ENCODE results near the gene EVI5.
"Not testable (repeated sequence)": the region's sequence is repeated elsewhere in the genome, so short reads cannot be mapped to it uniquely, and the experiment has no call there.

The EVI5 gene

GRCh38 chr1:92721886-92722285 is 63.0 kb downstream of the EVI5 start:
- TF ChIP-seq, protein P1, sequence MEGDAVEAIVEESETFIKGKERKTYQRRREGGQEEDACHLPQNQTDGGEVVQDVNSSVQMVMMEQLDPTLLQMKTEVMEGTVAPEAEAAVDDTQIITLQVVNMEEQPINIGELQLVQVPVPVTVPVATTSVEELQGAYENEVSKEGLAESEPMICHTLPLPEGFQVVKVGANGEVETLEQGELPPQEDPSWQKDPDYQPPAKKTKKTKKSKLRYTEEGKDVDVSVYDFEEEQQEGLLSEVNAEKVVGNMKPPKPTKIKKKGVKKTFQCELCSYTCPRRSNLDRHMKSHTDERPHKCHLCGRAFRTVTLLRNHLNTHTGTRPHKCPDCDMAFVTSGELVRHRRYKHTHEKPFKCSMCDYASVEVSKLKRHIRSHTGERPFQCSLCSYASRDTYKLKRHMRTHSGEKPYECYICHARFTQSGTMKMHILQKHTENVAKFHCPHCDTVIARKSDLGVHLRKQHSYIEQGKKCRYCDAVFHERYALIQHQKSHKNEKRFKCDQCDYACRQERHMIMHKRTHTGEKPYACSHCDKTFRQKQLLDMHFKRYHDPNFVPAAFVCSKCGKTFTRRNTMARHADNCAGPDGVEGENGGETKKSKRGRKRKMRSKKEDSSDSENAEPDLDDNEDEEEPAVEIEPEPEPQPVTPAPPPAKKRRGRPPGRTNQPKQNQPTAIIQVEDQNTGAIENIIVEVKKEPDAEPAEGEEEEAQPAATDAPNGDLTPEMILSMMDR (IDR thresholded peaks at IDR 0.05; ENCODE audit: borderline replicate concordance, control extremely low read depth, extremely low read depth, insufficient read depth, missing control alignments) = no peak
- in situ Hi-C loops (cut with MboI; ENCODE audit: low sequenced_read_pairs, unreplicated experiment) = no loop called here

DNA sequence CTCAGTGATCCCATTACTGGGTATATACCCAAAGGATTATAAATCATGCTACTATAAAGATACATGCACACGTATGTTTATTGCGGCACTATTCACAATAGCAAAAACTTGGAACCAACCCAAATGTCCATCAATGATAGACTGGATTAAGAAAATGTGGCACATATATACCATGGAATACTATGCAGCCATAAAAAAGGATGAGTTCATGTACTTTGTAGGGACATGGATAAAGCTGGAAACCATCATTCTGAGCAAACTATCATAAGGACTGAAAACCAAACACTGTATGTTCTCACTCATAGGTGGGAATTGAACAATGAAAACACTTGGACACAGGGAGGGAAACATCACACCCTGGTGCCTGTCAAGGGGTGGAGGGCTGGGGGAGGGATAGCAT is 63.8 kb downstream of the EVI5 start:
- DNase-seq (ENCODE audit: low spot score); in situ Hi-C loops (cut with MboI; ENCODE audit: low sequenced_read_pairs, unreplicated experiment): not testable (repeated sequence)

More at GRCh38 chr1:92721886-92722285, 63.0 kb downstream of the EVI5 start:
- no peak for DNase-seq (ENCODE audit: low spot score)

DNA sequence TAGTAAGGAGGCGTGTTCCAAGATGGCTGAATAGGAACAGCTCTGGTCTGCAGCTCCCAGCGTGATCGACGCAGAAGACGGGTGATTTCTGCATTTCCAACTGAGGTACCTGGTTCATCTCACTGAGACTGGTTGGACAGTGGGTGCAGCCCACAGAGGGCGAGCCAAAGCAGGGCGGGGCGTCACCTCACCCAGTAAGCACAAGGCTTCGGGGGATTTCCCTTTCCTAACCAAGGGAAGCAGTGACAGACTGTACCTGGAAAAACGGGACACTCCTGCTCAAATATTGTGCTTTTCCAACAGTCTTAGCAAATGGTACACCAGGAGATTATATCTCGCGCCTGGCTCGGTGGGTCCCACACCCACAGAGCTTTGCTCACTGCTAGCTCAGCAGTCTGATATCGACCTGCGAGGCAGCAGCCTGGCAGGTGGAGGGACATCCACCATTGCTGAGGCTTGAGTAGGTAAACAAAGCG is 69.4 kb downstream of the EVI5 start:
- in situ Hi-C loops (cut with MboI; ENCODE audit: low sequenced_read_pairs, unreplicated experiment); DNase-seq (ENCODE audit: low spot score): not testable (repeated sequence)

- DNase-seq (ENCODE audit: low spot score) = no peak
- in situ Hi-C loops (cut with MboI; ENCODE audit: low sequenced_read_pairs, unreplicated experiment) = no loop called here
These were observed 71.0 kb downstream of the EVI5 start for GRCh38 chr1:92713939-92714338.

DNA sequence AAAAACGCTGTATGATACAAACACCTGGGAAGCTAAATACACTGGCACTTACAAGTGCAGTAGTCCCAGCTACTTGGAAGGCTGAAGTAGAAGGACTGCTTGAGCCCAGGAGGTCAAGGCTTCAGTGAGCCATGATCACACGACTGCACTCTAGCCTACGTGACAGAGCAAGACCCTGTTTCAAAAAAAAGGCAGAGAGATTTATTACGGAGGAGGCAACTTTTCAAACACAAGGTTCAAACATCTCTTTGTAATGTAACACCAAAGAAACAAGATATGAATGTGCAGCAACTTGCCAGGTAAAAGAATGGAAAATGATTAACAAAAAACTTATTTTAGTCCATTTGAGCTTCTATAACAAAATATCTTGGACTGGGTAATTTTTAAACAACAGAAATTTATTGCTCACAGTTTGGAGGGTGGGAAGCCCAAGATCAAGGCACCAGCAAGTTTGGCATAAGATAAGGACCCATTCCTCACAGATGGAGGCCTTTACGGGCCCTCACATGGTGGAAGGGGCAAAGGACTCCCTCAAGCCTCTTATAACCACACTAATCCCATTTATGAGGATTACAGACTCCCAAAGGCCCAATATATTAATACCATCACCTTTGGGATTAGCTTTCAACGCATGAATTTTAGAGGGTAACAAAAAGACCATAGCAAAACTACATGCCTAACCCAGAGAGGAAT is 73.3 kb downstream of the EVI5 start:
- in situ Hi-C loops (cut with MboI; ENCODE audit: low sequenced_read_pairs, unreplicated experiment) = no loop called here
- no peak for DNase-seq (ENCODE audit: low spot score)
- TF ChIP-seq, protein P1 (IDR thresholded peaks at IDR 0.05; ENCODE audit: borderline replicate concordance, control extremely low read depth, extremely low read depth, insufficient read depth, missing control alignments) = no peak

More at GRCh38 chr1:92713939-92714338, 71.0 kb downstream of the EVI5 start:
- TF ChIP-seq, protein P1 (IDR thresholded peaks at IDR 0.05; ENCODE audit: borderline replicate concordance, control extremely low read depth, extremely low read depth, insufficient read depth, missing control alignments) = no peak

DNA sequence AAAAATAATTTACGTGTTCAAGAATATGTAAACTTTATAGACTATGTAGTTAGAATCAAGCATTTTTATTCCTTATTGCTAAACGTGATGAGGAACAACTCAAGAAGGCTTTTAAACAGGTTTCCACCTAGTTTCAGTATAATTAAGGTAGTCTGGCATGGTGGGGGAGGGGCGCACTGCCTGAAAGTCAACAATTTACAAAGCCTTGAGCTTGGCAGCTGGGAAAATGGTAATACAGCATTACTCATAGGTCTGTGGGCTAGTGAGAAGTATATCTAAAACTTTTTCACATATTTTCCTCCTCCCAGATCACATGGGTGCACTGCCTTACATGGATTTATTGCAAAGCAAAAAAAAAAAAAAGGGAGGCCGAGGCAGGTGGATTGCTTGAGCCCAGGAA is 75.2 kb downstream of the EVI5 start:
- in situ Hi-C loops (cut with MboI; ENCODE audit: low sequenced_read_pairs, unreplicated experiment) = no loop called here
- no peak for DNase-seq (ENCODE audit: low spot score)

DNA sequence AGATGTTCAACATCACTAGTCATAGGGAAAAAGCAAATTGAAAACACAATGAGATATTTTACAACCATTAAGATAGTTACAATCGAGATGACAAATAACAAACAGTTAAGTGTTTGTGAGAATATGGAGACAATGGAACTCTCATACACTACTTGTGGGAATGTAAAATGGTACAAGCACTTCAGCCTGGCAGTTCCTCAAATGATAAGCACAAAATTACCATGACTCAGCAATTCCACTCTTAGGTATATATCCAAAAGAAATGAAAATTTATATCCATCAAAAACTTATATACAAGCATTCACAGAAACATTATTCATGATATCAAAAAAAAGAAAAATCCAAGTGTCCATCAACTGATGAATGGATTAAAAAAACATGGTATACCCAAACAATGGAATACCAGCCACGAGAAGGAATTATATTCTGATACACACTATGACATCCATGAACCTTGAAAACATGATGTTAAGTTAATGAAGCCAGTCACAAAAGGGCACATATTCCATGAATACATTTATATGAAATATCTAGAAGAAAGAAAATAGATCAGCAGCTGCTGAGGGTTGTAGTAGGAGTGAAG is 76.4 kb downstream of the EVI5 start:
- in situ Hi-C loops (cut with MboI; ENCODE audit: low sequenced_read_pairs, unreplicated experiment) = no loop called here
- DNase-seq (ENCODE audit: low spot score) = no peak
- TF ChIP-seq, protein P1 (IDR thresholded peaks at IDR 0.05; ENCODE audit: borderline replicate concordance, control extremely low read depth, extremely low read depth, insufficient read depth, missing control alignments) = no peak

More for the DNA sequence above, 75.2 kb downstream of the EVI5 start:
- TF ChIP-seq, protein P1 (IDR thresholded peaks at IDR 0.05; ENCODE audit: borderline replicate concordance, control extremely low read depth, extremely low read depth, insufficient read depth, missing control alignments) = no peak

All from GM13976 (cell line).